Naive thymus-derived CD8-positive, alpha-beta T cell (primary cell): Measurements from ENCODE around the gene PRPSAP1. TPM values are rescaled to one million over a fixed set of nuclear protein-coding genes. Genes with fewer than 3 reads are reported as not detected.

Experiments
- ATAC-seq, 2 donors: fragments of 150-1000 bp; cut with Tn5 transposase in 1 of 2; sonication (Bioruptor Pico), chemical (Tn5 transposase) in 1 of 2; 1 replicate in 1 of 2; 2 replicates in 1 of 2; pipeline ENCODE4 v1.10.0; 2021; ENCODE audit warnings: mild to moderate bottlenecking in 2 of 2, moderate library complexity in 2 of 2
- POLR2A ChIA-PET: fragments of 350-600 bp; sonication (Branson Sonifier 250); formaldehyde crosslinking; loops from one replicate; lab custom pipeline; 2021; ENCODE audit warnings: antibody characterized with exemption; lab: Charles Lee
- DNase-seq, 10 donors: peaks; one replicate each; pipeline versions ENCODE4 v3.0.0 to v3.0.0-alpha.2; 2020 to 2022
- H3K27ac Mint-ChIP-seq, 10 donors: one replicate each; pipeline ENCODE4 v1.8.0; 2020 to 2022; ENCODE audit warnings: mild to moderate bottlenecking in 10 of 10, mixed read lengths in 10 of 10, moderate library complexity in 4 of 10, inconsistent platforms in 1 of 10
- H3K27me3 Mint-ChIP-seq, 5 donors: one replicate each; pipeline ENCODE4 v1.8.0; 2021 to 2022; ENCODE audit warnings: mixed read lengths in 5 of 5
- H3K36me3 Mint-ChIP-seq, 3 donors: one replicate each; pipeline ENCODE4 v1.8.0; 2020 to 2022; ENCODE audit warnings: mixed read lengths in 3 of 3, mild to moderate bottlenecking in 2 of 3, inconsistent platforms in 1 of 3
- H3K4me1 Mint-ChIP-seq, 4 donors: one replicate each; pipeline ENCODE4 v1.8.0; 2021 to 2022; ENCODE audit warnings: mixed read lengths in 4 of 4
- H3K4me3 Mint-ChIP-seq, 10 donors: one replicate each; pipeline ENCODE4 v1.8.0; 2020 to 2022; ENCODE audit warnings: mild to moderate bottlenecking in 10 of 10, mixed read lengths in 10 of 10, moderate library complexity in 6 of 10, inconsistent platforms in 1 of 10
- H3K9me3 Mint-ChIP-seq, 9 donors: one replicate each; pipeline ENCODE4 v1.8.0; 2020 to 2022; ENCODE audit warnings: mixed read lengths in 9 of 9, mild to moderate bottlenecking in 3 of 9, inconsistent platforms in 1 of 9, moderate library complexity in 1 of 9
- polyA plus RNA-seq, 3 donors: library from polyadenylated mRNA; unstranded; fragments of 300-500 nt; fragmentation: Illumina TruSeq; gene quantifications; one replicate each; pipeline ENCODE4 v1.2.3, GENCODE V29; 2021
- total RNA-seq, 8 experiments: library from RNA in 2 of 8; stranded (reverse) in 2 of 8; gene quantifications; one replicate each; pipeline ENCODE4 v1.2.3 and lab custom pipeline; 2021 to 2026

Gene PRPSAP1
- total and polyA plus RNA-seq, 5 experiments from 2014 or later = 37.9 to 62.9 (median 44.7) TPM

- H3K9me3 Mint-ChIP-seq = no peaks in the 10 kb centered on the region
- no peak for ATAC-seq
- H3K4me1 Mint-ChIP-seq = peaks cover 6 to 14% (median 11%) of the 10 kb centered on the region in 4 donors
- H3K27me3 Mint-ChIP-seq = peaks cover 0 to 3% (median 0%) of the 10 kb centered on the region in 5 donors
- no peak overlapping the region for H3K27ac Mint-ChIP-seq
- H3K36me3 Mint-ChIP-seq = no peaks in the 10 kb centered on the region
- no peak for DNase-seq
- peak overlapping the region in 9 of 10 donors; percentile 13 to 87 (median 43) for H3K4me3 Mint-ChIP-seq
- POLR2A ChIA-PET = interaction anchor here (0.6 to 1.2 kb wide), 5 partner anchors 16 to 353 kb away, joined by 3 to 6 read pairs (median 3); partner anchors contain the start of gene PRPSAP1
Observed at GRCh38 chr17:76381633-76382350, 28.1 kb upstream of the PRPSAP1 start.

- Mint-ChIP-seq H3K36me3 (no peaks in the 10 kb centered on the region), H3K27me3 (peaks cover 0 to 3% (median 0%) of the 10 kb centered on the region in 5 donors), H3K4me1 (peaks cover 6 to 7% (median 6%) of the 10 kb centered on the region in 4 donors), H3K9me3 (no peaks in the 10 kb centered on the region), H3K27ac (no peak overlapping the region), H3K4me3 (peak overlapping the region in 1 of 10 donors; percentile 63)
- DNase-seq (no peak), ATAC-seq (no peak)
- POLR2A ChIA-PET = interaction anchor here (0.7 to 1.0 kb wide), 2 partner anchors 26 to 29 kb away, joined by 3 read pairs; partner anchors contain the start of gene PRPSAP1
Observed at GRCh38 chr17:76379646-76380376, 26.1 kb upstream of the PRPSAP1 start.

GRCh38 chr17:76379275-76379641, 25.5 kb upstream of the PRPSAP1 start:
- Mint-ChIP-seq H3K36me3 (no peaks in the 10 kb centered on the region), H3K4me3 (peak overlapping the region in 1 of 10 donors; percentile 63), H3K27ac (no peak overlapping the region), H3K9me3 (no peaks in the 10 kb centered on the region), H3K4me1 (peaks cover 6 to 7% (median 6%) of the 10 kb centered on the region in 4 donors), H3K27me3 (peaks cover 0 to 3% (median 0%) of the 10 kb centered on the region in 5 donors)
- DNase-seq (no peak), ATAC-seq (no peak)
- POLR2A ChIA-PET = interaction anchor here (0.7 kb wide), 1 partner anchor 29 kb away, joined by 3 read pairs; no protein-coding TSS in a partner anchor

- DNase-seq (no peak), ATAC-seq (no peak)
- no peak overlapping the region for H3K4me3 Mint-ChIP-seq
- POLR2A ChIA-PET = interaction anchor here (0.7 kb wide), 1 partner anchor 30 kb away, joined by 3 read pairs; no protein-coding TSS in a partner anchor
- H3K36me3 Mint-ChIP-seq = no peaks in the 10 kb centered on the region
- peaks cover 0 to 3% (median 0%) of the 10 kb centered on the region in 5 donors for H3K27me3 Mint-ChIP-seq
- H3K27ac Mint-ChIP-seq = peak overlapping the region in 1 of 10 donors; percentile 14
- H3K4me1 Mint-ChIP-seq = peaks cover 3 to 5% (median 5%) of the 10 kb centered on the region in 4 donors
- no peaks in the 10 kb centered on the region for H3K9me3 Mint-ChIP-seq
Observed at GRCh38 chr17:76378548-76379274, 25.0 kb upstream of the PRPSAP1 start.

GRCh38 chr17:76376318-76377133, 22.8 kb upstream of the PRPSAP1 start:
- POLR2A ChIA-PET = no interaction called here
- H3K27ac Mint-ChIP-seq = no peak overlapping the region
- H3K36me3 Mint-ChIP-seq = no peaks in the 10 kb centered on the region
- no peak for ATAC-seq
- H3K4me1 Mint-ChIP-seq = no peaks in the 10 kb centered on the region
- no peak overlapping the region for H3K4me3 Mint-ChIP-seq
- no peak for DNase-seq
- no peaks in the 10 kb centered on the region for H3K27me3 Mint-ChIP-seq
- no peaks in the 10 kb centered on the region for H3K9me3 Mint-ChIP-seq

- Mint-ChIP-seq H3K4me3 (no peak overlapping the region), H3K27ac (no peak overlapping the region), H3K27me3 (no peaks in the 10 kb centered on the region), H3K4me1 (no peaks in the 10 kb centered on the region), H3K9me3 (no peaks in the 10 kb centered on the region), H3K36me3 (no peaks in the 10 kb centered on the region)
- DNase-seq = no peak
- no peak for ATAC-seq
- POLR2A ChIA-PET = interaction anchor here (0.6 kb wide), 1 partner anchor 1338 kb away, joined by 3 read pairs; no protein-coding TSS in a partner anchor
Observed at GRCh38 chr17:76371656-76372628, 18.2 kb upstream of the PRPSAP1 start.

GRCh38 chr17:76370261-76370993, 16.7 kb upstream of the PRPSAP1 start:
- H3K36me3 Mint-ChIP-seq = no peaks in the 10 kb centered on the region
- peak overlapping the region in 1 of 10 donors; percentile 18 for H3K27ac Mint-ChIP-seq
- H3K4me1 Mint-ChIP-seq = no peaks in the 10 kb centered on the region
- H3K27me3 Mint-ChIP-seq = no peaks in the 10 kb centered on the region
- no peaks in the 10 kb centered on the region for H3K9me3 Mint-ChIP-seq
- POLR2A ChIA-PET = interaction anchor here (0.7 to 1.0 kb wide), 2 partner anchors 14 to 39 kb away, joined by 4 to 6 read pairs; partner anchors contain the start of gene SPHK1
- DNase-seq = no peak
- H3K4me3 Mint-ChIP-seq = no peak overlapping the region
- ATAC-seq = no peak

GRCh38 chr17:76369804-76370203, 16.1 kb upstream of the PRPSAP1 start:
- DNase-seq (no peak), ATAC-seq (no peak)
- no peak overlapping the region for H3K4me3 Mint-ChIP-seq
- no peaks in the 10 kb centered on the region for H3K27me3 Mint-ChIP-seq
- POLR2A ChIA-PET = interaction anchor here (0.7 to 1.0 kb wide), 2 partner anchors 15 to 38 kb away, joined by 4 to 6 read pairs; partner anchors contain the start of gene SPHK1
- no peaks in the 10 kb centered on the region for H3K9me3 Mint-ChIP-seq
- H3K27ac Mint-ChIP-seq = peak overlapping the region in 1 of 10 donors; percentile 18
- H3K36me3 Mint-ChIP-seq = no peaks in the 10 kb centered on the region
- H3K4me1 Mint-ChIP-seq = no peaks in the 10 kb centered on the region

- POLR2A ChIA-PET = interaction anchor here (0.6 kb wide), 1 partner anchor 177 kb away, joined by 4 read pairs; no protein-coding TSS in a partner anchor
- H3K9me3 Mint-ChIP-seq = no peaks in the 10 kb centered on the region
- DNase-seq = no peak
Observed at GRCh38 chr17:76369379-76369778, 15.7 kb upstream of the PRPSAP1 start.

GRCh38 chr17:76368545-76368944, 14.8 kb upstream of the PRPSAP1 start:
- peak in 1 of 2 donors; percentile 39 for ATAC-seq
- no peaks in the 10 kb centered on the region for H3K36me3 Mint-ChIP-seq
- no peaks in the 10 kb centered on the region for H3K27me3 Mint-ChIP-seq

More at GRCh38 chr17:76369379-76369778, 15.7 kb upstream of the PRPSAP1 start:
- Mint-ChIP-seq H3K36me3 (no peaks in the 10 kb centered on the region), H3K4me3 (peak overlapping the region in 1 of 10 donors; percentile 4), H3K27ac (no peak overlapping the region), H3K4me1 (no peaks in the 10 kb centered on the region), H3K27me3 (no peaks in the 10 kb centered on the region)
- ATAC-seq = no peak

More at GRCh38 chr17:76368545-76368944, 14.8 kb upstream of the PRPSAP1 start:
- no peaks in the 10 kb centered on the region for H3K4me1 Mint-ChIP-seq
- H3K27ac Mint-ChIP-seq = peak overlapping the region in 1 of 10 donors; percentile 49
- POLR2A ChIA-PET = interaction anchor here (0.5 to 0.6 kb wide), 2 partner anchors 176 to 485 kb away, joined by 3 to 4 read pairs; no protein-coding TSS in a partner anchor
- no peak for DNase-seq
- no peaks in the 10 kb centered on the region for H3K9me3 Mint-ChIP-seq
- peak overlapping the region in 2 of 10 donors; percentile 10 to 12 for H3K4me3 Mint-ChIP-seq
